HL-60 (cell line): ENCODE results near the gene BCL10.

Source experiments
- CTCF ChIP-seq: IDR thresholded peaks from one replicate; pipeline ENCODE4 v1.5.1; 2011; ENCODE audit warnings: low read length, control low read depth, inconsistent platforms; ENCODE audit not compliant: insufficient read depth
- POLR2AphosphoS5 ChIP-seq: IDR thresholded peaks from 2 replicates; pipeline ENCODE4 v1.6.1; 2012; ENCODE audit warnings: low read depth

GRCh38 chr1:85280636-85281035 lies 4.2 kb upstream of the BCL10 start:
- no peak for TF ChIP-seq CTCF
- TF ChIP-seq POLR2AphosphoS5 = no peak
